ENCODE results near the gene LAYN. TPM values are rescaled to one million over a fixed set of nuclear protein-coding genes. Genes with fewer than 3 reads are reported as not detected.

Gene LAYN, protein sequence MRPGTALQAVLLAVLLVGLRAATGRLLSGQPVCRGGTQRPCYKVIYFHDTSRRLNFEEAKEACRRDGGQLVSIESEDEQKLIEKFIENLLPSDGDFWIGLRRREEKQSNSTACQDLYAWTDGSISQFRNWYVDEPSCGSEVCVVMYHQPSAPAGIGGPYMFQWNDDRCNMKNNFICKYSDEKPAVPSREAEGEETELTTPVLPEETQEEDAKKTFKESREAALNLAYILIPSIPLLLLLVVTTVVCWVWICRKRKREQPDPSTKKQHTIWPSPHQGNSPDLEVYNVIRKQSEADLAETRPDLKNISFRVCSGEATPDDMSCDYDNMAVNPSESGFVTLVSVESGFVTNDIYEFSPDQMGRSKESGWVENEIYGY
- 1 to 10 TPM; 1.1 to 1.4 TPM for total RNA-seq

- Mint-ChIP-seq H3K9me3 (no peaks in the 10 kb centered on the region), H3K4me3 (peak within 1 kb of the TSS; percentile 71), H3K36me3 (ENCODE audit: low read depth) (no peaks in the 10 kb centered on the region), H3K27me3 (peaks cover 58% of the 10 kb centered on the region), H3K4me1 (peaks cover 5% of the 10 kb centered on the region), H3K27ac (no peak within 1 kb of the TSS)
- peak; percentile 11 for ATAC-seq (replicated peaks)
Measured at GRCh38 chr11:111540114-111540936, at the start of gene LAYN. Gene LAYN, plus strand, starts transcription at chr11:111540720. Its CDS starts 124 bp downstream, at chr11:111540844.

- no peaks in the 10 kb centered on the region for H3K4me1 Mint-ChIP-seq
- no peaks in the 10 kb centered on the region for H3K9me3 Mint-ChIP-seq
- peaks cover 32% of the 10 kb centered on the region for H3K27me3 Mint-ChIP-seq
- no peak overlapping the region for H3K27ac Mint-ChIP-seq
- H3K4me3 Mint-ChIP-seq: no peak overlapping the region
- ATAC-seq (replicated peaks): no peak
- no peaks in the 10 kb centered on the region for H3K36me3 Mint-ChIP-seq (ENCODE audit: low read depth)
Measured at GRCh38 chr11:111494040-111494439, 46.5 kb upstream of the LAYN start.

GRCh38 chr11:111499483-111499882, 41.0 kb upstream of the LAYN start:
- no peak for ATAC-seq (replicated peaks)
- no peaks in the 10 kb centered on the region for H3K36me3 Mint-ChIP-seq (ENCODE audit: low read depth)
- H3K27ac Mint-ChIP-seq: no peak overlapping the region
- H3K4me3 Mint-ChIP-seq: no peak overlapping the region
- peaks cover 36% of the 10 kb centered on the region for H3K27me3 Mint-ChIP-seq
- no peaks in the 10 kb centered on the region for H3K4me1 Mint-ChIP-seq
- no peaks in the 10 kb centered on the region for H3K9me3 Mint-ChIP-seq

DNA sequence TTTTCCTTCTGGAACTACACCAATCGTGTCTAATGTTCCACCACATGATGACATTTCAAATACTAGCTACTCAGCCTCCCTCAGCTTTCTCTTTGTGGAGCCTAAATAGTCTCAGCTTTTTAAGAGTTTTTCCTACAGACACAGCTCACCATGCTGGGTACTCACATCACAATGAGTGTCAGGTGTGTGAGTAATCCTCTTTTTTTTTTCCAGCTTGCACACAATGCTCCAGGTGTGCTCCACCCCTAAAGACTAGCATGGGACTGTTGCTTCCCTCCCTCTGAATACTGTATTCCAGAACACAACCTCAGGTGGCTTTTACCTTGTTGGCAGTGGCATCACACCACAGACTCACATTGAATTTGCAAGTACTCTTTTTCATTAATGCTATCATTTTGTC, 40.0 kb upstream of the LAYN start:
- ATAC-seq (replicated peaks): no peak
- no peak overlapping the region for H3K4me3 Mint-ChIP-seq
- H3K9me3 Mint-ChIP-seq: no peaks in the 10 kb centered on the region
- no peaks in the 10 kb centered on the region for H3K36me3 Mint-ChIP-seq (ENCODE audit: low read depth)
- H3K27me3 Mint-ChIP-seq: peaks cover 40% of the 10 kb centered on the region
- H3K4me1 Mint-ChIP-seq: no peaks in the 10 kb centered on the region
- H3K27ac Mint-ChIP-seq: no peak overlapping the region

DNA sequence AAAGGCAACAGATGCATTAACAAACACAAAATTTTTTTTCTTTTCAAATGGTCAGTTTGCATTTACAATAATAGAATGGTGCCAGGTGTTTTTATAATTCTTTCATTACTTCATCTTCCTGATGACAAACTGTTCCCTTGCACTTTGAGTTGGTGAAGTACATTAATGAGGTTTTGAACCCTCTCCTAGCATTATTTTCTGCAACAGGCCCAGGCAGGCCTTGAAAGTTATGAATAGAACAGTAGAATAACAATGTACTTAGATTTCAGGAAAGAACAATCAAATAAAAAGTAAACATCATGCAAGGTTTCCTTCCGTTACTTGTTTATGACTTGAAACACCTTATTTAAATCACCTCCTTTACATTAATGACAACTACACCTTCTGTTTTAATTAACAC, 37.9 kb upstream of the LAYN start:
- no peak overlapping the region for H3K27ac Mint-ChIP-seq
- H3K27me3 Mint-ChIP-seq: peaks cover 38% of the 10 kb centered on the region
- ATAC-seq (replicated peaks): no peak
- no peaks in the 10 kb centered on the region for H3K36me3 Mint-ChIP-seq (ENCODE audit: low read depth)
- H3K4me3 Mint-ChIP-seq: no peak overlapping the region
- no peaks in the 10 kb centered on the region for H3K9me3 Mint-ChIP-seq
- H3K4me1 Mint-ChIP-seq: no peaks in the 10 kb centered on the region

DNA sequence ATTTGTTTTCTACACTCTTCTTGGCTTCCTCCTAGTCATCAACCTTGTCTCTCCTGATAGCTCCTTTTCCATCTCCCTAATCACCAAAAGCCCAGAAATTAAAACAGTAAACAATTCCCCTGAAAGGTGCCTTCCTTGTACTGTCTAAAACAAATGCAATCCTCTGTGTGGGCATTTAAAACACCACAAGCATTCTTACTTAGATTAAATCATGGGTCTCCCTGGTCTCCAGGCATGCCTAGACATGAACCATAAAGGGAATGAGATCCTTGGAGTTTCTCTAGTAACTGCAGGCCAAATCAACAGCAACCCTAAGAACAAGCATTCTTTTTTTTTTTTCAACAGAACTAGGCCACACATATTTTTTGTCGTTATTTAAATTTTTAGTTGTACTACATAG, 30.2 kb upstream of the LAYN start:
- Mint-ChIP-seq H3K9me3 (no peaks in the 10 kb centered on the region), H3K27me3 (peaks cover 51% of the 10 kb centered on the region), H3K4me3 (no peak overlapping the region), H3K27ac (no peak overlapping the region), H3K4me1 (no peaks in the 10 kb centered on the region), H3K36me3 (ENCODE audit: low read depth) (no peaks in the 10 kb centered on the region)
- no peak for ATAC-seq (replicated peaks)

- H3K36me3 Mint-ChIP-seq (ENCODE audit: low read depth): no peaks in the 10 kb centered on the region
- H3K27me3 Mint-ChIP-seq: peaks cover 48% of the 10 kb centered on the region
- H3K4me3 Mint-ChIP-seq: peak within 1 kb of the TSS; percentile 34
- H3K9me3 Mint-ChIP-seq: no peaks in the 10 kb centered on the region
- ATAC-seq (replicated peaks): peak; percentile 35
- no peaks in the 10 kb centered on the region for H3K4me1 Mint-ChIP-seq
- H3K27ac Mint-ChIP-seq: no peak within 1 kb of the TSS
Measured at GRCh38 chr11:111512296-111513239, 28.0 kb upstream of the LAYN start, which contains the start of gene BTG4. Gene BTG4, minus strand, starts transcription at chr11:111512386. Its CDS starts 13,610 bp downstream, at chr11:111498776.

DNA sequence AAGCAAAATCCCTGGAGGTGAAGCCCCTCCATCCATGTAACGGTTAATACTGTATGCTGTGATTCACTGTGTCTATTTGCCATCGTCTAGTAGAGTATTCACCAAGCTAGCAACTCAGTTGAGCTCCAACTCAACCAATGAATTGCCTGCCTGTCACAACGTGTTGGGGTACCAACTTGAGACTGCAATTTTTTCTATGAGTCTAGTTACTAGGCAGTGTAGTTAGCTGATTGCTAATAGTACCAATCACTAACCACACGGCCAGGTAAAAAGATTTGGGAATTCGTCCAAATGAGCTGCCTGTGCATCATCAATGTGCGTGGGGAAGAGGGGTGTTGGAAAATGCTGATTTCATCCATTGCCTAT, 27.3 kb upstream of the LAYN start:
- H3K4me3 Mint-ChIP-seq: peak overlapping the region; percentile 32
- no peaks in the 10 kb centered on the region for H3K36me3 Mint-ChIP-seq (ENCODE audit: low read depth)
- peak; percentile 16 for ATAC-seq (replicated peaks)
- no peaks in the 10 kb centered on the region for H3K9me3 Mint-ChIP-seq
- no peaks in the 10 kb centered on the region for H3K4me1 Mint-ChIP-seq
- H3K27me3 Mint-ChIP-seq: peaks cover 45% of the 10 kb centered on the region
- no peak overlapping the region for H3K27ac Mint-ChIP-seq

DNA sequence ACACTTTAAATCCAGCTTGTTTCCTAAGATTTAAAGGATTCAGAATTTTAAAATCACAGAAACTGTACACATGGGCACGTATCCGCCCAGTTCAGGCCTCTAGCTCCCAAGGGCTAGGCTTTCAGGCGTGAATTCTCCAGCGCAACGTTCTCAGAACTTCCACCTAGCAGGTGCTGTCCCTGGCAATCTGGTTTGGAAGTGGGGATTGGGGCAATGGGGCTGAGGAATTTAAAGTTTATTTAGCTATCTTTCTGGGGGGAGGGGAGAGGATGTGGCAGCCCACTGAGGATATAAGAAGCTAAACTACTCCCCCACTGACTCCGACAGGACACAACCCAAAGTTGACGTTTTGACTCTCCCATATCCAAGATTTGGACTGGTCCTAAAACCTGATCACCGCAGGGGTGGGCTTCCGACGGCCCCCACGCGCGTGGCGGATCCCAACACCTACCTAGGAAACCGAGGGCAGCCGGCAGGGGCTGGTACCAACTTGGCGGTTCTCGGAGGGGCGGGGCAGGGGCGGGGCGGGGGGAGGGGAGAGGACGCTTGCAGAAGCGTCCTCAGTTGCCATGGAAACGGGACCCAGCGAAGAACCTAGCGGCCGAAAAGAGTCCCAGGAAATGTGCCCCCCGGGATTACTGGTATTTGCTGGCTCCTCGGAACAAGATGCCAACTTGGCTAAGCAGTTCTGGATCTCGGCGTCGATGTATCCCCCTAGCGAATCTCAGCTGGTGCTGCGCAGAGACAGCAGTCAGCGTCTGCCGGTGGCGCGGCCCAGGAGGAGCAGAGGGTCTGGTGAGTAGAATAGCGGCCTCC, 26.1 kb upstream of the LAYN start, which contains the start of gene HOATZ:
HOATZ (plus strand) TSS at position 563 of the 816 bp plus-strand sequence; CDS start at position 570, 7 bp downstream.
- Mint-ChIP-seq H3K27ac (no peak within 1 kb of the TSS), H3K27me3 (peaks cover 42% of the 10 kb centered on the region), H3K36me3 (ENCODE audit: low read depth) (no peaks in the 10 kb centered on the region), H3K9me3 (no peaks in the 10 kb centered on the region), H3K4me3 (peak within 1 kb of the TSS; percentile 32), H3K4me1 (no peaks in the 10 kb centered on the region)
- ATAC-seq (replicated peaks): no peak

DNA sequence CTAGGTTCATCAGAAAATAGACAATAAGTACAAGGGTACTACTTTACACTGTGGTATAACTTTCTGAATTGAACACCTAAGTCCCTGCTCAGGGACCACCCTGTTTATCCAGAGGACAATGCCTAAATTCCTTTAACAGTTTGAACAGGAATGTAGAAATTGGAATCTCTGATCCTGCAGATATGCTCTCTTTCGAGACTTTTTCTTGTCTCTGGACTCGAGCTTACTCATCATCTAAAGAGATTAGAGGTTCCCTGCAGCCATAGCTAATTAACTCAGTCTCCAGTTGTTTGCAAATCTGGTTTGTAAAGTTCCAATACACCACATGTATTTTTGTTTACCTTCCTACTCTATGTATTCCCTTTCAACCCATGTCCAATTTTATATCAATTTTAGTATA, 24.9 kb upstream of the LAYN start:
- Mint-ChIP-seq H3K9me3 (no peaks in the 10 kb centered on the region), H3K27ac (no peak overlapping the region), H3K36me3 (ENCODE audit: low read depth) (no peaks in the 10 kb centered on the region), H3K27me3 (peaks cover 36% of the 10 kb centered on the region), H3K4me1 (no peaks in the 10 kb centered on the region), H3K4me3 (no peak overlapping the region)
- ATAC-seq (replicated peaks): no peak

GRCh38 chr11:111518668-111519067, 21.9 kb upstream of the LAYN start:
- H3K4me3 Mint-ChIP-seq: no peak overlapping the region
- peak; percentile 39 for ATAC-seq (replicated peaks)
- no peaks in the 10 kb centered on the region for H3K4me1 Mint-ChIP-seq
- peaks cover 24% of the 10 kb centered on the region for H3K27me3 Mint-ChIP-seq
- no peaks in the 10 kb centered on the region for H3K9me3 Mint-ChIP-seq
- no peaks in the 10 kb centered on the region for H3K36me3 Mint-ChIP-seq (ENCODE audit: low read depth)
- no peak overlapping the region for H3K27ac Mint-ChIP-seq

- Mint-ChIP-seq H3K36me3 (ENCODE audit: low read depth) (no peaks in the 10 kb centered on the region), H3K27me3 (peaks cover 14% of the 10 kb centered on the region), H3K27ac (no peak overlapping the region), H3K4me3 (no peak overlapping the region), H3K4me1 (no peaks in the 10 kb centered on the region), H3K9me3 (no peaks in the 10 kb centered on the region)
- ATAC-seq (replicated peaks): no peak
Measured at GRCh38 chr11:111520560-111520959, 20.0 kb upstream of the LAYN start.

GRCh38 chr11:111521135-111521534, 19.4 kb upstream of the LAYN start:
- Mint-ChIP-seq H3K4me3 (no peak overlapping the region), H3K36me3 (ENCODE audit: low read depth) (no peaks in the 10 kb centered on the region), H3K27me3 (peaks cover 18% of the 10 kb centered on the region), H3K4me1 (peaks cover 4% of the 10 kb centered on the region), H3K9me3 (no peaks in the 10 kb centered on the region), H3K27ac (no peak overlapping the region)
- peak; percentile 50 for ATAC-seq (replicated peaks)

Data from activated T-helper 17 cell treated with anti-CD3 and anti-CD28 coated beads, Interleukin-2, amount 50 U/mL, for 72 hours (primary cell).